Panc1 (cell line): ENCODE measurements around the gene MYCBPAP. TPM values are rescaled to one million over a fixed set of nuclear protein-coding genes. Genes with fewer than 3 reads are reported as not detected.

Experiments
- ATAC-seq: fragments of 200-7000 bp; cut with Tn5 transposase; 2 replicates; pipeline ENCODE4 v1.9.1; 2020; ENCODE audit warnings: mild to moderate bottlenecking, moderate library complexity
- BruUV-seq: library from RNA; stranded (reverse); fragments of 400-500 nt; replicated peaks from 2 replicates; lab custom pipeline; 2021; lab: Mats Ljungman, UMichigan
- CTCF ChIA-PET: fragments of 300-600 bp; sonication (Branson Sonifier 250); formaldehyde crosslinking; loops from one replicate; lab custom pipeline; 2022; ENCODE audit warnings: antibody characterized with exemption; lab: Charles Lee
- POLR2A ChIA-PET: fragments of 300-600 bp; sonication (Branson Sonifier 250); formaldehyde crosslinking; loops from one replicate; lab custom pipeline; 2022; ENCODE audit warnings: antibody characterized with exemption; lab: Charles Lee
- DNase-seq: peaks from one replicate; pipeline ENCODE4 v3.0.0-alpha.2; 2010; ENCODE audit warnings: low read depth, low spot score
- H3K27ac ChIP-seq: 2 replicates; pipeline ENCODE4 v1.5.1; 2011; ENCODE audit warnings: mild to moderate bottlenecking, low read length, inconsistent platforms
- H3K27me3 ChIP-seq: fragments of 200-500 bp; sonication (Bioruptor generic); 2 replicates; pipeline ENCODE4 v1.6.0; 2014; ENCODE audit warnings: low read length, inconsistent platforms; ENCODE audit not compliant: control insufficient read depth, insufficient read depth
- H3K36me3 ChIP-seq: fragments of 200-500 bp; sonication (Bioruptor generic); 2 replicates; pipeline ENCODE4 v1.5.1; 2014; ENCODE audit warnings: inconsistent platforms, mild to moderate bottlenecking, low read length, moderate library complexity; ENCODE audit not compliant: control insufficient read depth, insufficient read depth
- H3K4me1 ChIP-seq: 2 replicates; pipeline ENCODE4 v1.5.1; 2011; ENCODE audit warnings: inconsistent platforms, mild to moderate bottlenecking, low read length, moderate library complexity; ENCODE audit not compliant: control insufficient read depth, insufficient read depth
- H3K4me3 ChIP-seq, 2 experiments: 2 replicates each; pipeline ENCODE4 v1.5.1; 2011 to 2012; ENCODE audit warnings: low read depth in 2 of 2, low read length in 2 of 2, mild to moderate bottlenecking in 2 of 2, inconsistent platforms in 1 of 2, moderate library complexity in 1 of 2
- H3K9me3 ChIP-seq: fragments of 200-500 bp; sonication (Bioruptor generic); 2 replicates; pipeline ENCODE4 v1.5.1; 2014; ENCODE audit warnings: low read depth, mild to moderate bottlenecking, inconsistent platforms, low read length, moderate library complexity; ENCODE audit not compliant: control insufficient read depth, insufficient read depth
- POLR2AphosphoS5 ChIP-seq: IDR thresholded peaks from 2 replicates; pipeline ENCODE4 v1.6.1; 2012; ENCODE audit warnings: mild to moderate bottlenecking, low read depth, low read length, moderate library complexity
- SIN3A ChIP-seq: IDR thresholded peaks from 2 replicates; pipeline ENCODE4 v1.6.1; 2012; ENCODE audit warnings: low read depth, mild to moderate bottlenecking, low read length, moderate library complexity, borderline replicate concordance; ENCODE audit not compliant: insufficient read depth
- TCF7L2 ChIP-seq: IDR thresholded peaks from 2 replicates; pipeline ENCODE4 v1.6.1; 2011; ENCODE audit warnings: mild to moderate bottlenecking, low read depth, low read length, inconsistent platforms
- in situ Hi-C: cut with HindIII; loops from 2 replicates; pipeline ENCODE4 v1.10.0; 2016; ENCODE audit warnings: low sequenced_read_pairs, low pct_unique_long_range_greater_than_20kb
- intact Hi-C: fragments of 100-400 bp; cut with micrococcal nuclease; formaldehyde crosslinking; loops from one replicate; pipeline ENCODE4 v1.10.0; 2022; ENCODE audit not compliant: unreplicated experiment
- total RNA-seq: library from RNA; stranded (reverse); gene quantifications from one replicate; pipeline ENCODE4 v1.2.1, GENCODE V29; 2021; ENCODE audit not compliant: unreplicated experiment
- TF ChIP-seq, protein P1 (sequence below), 2 experiments: IDR thresholded peaks; 2 replicates each; pipeline ENCODE4 v1.6.1; 2011 to 2012; ENCODE audit warnings: low read depth in 2 of 2, control low read depth in 1 of 2, low read length in 1 of 2, mild to moderate bottlenecking in 1 of 2, moderate library complexity in 1 of 2; ENCODE audit not compliant: insufficient read depth in 1 of 2
- TF ChIP-seq, protein P2 (sequence below): fragments of 450-650 bp; IDR thresholded peaks from 2 replicates; pipeline ENCODE4 v1.5.1; 2017; ENCODE audit warnings: mild to moderate bottlenecking

The MYCBPAP gene
- total RNA-seq, 1 experiment from 2014 or later: 2.2 TPM

DNA sequence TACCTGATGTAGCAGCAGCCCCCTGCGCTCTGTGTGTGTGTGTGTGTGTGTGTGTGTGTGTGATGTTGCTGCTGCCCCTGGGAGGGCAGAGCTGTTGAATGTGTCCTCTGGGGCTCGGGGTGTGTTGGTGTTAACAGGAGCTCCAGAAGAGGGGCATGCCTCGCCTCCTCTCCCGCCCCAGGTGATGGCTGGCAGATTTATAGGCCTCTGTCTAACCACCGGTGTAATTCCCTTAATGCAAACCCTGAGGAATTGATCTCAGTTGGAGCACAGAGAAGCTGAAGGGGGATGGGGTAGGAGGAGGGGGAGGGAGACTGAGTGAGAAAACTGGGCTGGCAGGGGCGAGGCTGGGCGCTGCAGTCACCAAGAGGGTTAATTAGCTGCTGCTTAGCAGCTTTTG, 62.3 kb downstream of the MYCBPAP start:
- H3K27ac ChIP-seq: no peak overlapping the region
- TF ChIP-seq, protein P1, sequence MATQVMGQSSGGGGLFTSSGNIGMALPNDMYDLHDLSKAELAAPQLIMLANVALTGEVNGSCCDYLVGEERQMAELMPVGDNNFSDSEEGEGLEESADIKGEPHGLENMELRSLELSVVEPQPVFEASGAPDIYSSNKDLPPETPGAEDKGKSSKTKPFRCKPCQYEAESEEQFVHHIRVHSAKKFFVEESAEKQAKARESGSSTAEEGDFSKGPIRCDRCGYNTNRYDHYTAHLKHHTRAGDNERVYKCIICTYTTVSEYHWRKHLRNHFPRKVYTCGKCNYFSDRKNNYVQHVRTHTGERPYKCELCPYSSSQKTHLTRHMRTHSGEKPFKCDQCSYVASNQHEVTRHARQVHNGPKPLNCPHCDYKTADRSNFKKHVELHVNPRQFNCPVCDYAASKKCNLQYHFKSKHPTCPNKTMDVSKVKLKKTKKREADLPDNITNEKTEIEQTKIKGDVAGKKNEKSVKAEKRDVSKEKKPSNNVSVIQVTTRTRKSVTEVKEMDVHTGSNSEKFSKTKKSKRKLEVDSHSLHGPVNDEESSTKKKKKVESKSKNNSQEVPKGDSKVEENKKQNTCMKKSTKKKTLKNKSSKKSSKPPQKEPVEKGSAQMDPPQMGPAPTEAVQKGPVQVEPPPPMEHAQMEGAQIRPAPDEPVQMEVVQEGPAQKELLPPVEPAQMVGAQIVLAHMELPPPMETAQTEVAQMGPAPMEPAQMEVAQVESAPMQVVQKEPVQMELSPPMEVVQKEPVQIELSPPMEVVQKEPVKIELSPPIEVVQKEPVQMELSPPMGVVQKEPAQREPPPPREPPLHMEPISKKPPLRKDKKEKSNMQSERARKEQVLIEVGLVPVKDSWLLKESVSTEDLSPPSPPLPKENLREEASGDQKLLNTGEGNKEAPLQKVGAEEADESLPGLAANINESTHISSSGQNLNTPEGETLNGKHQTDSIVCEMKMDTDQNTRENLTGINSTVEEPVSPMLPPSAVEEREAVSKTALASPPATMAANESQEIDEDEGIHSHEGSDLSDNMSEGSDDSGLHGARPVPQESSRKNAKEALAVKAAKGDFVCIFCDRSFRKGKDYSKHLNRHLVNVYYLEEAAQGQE (IDR thresholded peaks at IDR 0.05; ENCODE audit: insufficient read depth in 1 of 2, low read depth in 2 of 2, low read length in 1 of 2): no peak
- TF ChIP-seq, protein P2, sequence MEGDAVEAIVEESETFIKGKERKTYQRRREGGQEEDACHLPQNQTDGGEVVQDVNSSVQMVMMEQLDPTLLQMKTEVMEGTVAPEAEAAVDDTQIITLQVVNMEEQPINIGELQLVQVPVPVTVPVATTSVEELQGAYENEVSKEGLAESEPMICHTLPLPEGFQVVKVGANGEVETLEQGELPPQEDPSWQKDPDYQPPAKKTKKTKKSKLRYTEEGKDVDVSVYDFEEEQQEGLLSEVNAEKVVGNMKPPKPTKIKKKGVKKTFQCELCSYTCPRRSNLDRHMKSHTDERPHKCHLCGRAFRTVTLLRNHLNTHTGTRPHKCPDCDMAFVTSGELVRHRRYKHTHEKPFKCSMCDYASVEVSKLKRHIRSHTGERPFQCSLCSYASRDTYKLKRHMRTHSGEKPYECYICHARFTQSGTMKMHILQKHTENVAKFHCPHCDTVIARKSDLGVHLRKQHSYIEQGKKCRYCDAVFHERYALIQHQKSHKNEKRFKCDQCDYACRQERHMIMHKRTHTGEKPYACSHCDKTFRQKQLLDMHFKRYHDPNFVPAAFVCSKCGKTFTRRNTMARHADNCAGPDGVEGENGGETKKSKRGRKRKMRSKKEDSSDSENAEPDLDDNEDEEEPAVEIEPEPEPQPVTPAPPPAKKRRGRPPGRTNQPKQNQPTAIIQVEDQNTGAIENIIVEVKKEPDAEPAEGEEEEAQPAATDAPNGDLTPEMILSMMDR: no peak
- no peak for TF ChIP-seq SIN3A
- TF ChIP-seq TCF7L2: no peak
- TF ChIP-seq POLR2AphosphoS5: no peak
- no peaks in the 10 kb centered on the region for H3K27me3 ChIP-seq
- no peaks in the 10 kb centered on the region for H3K9me3 ChIP-seq
- DNase-seq (no peak), ATAC-seq (no peak)
- in situ Hi-C loops (no loop called here), intact Hi-C loops (no loop called here)
- no peaks in the 10 kb centered on the region for H3K36me3 ChIP-seq
- POLR2A ChIA-PET: no interaction called here
- no peak overlapping the region for H3K4me3 ChIP-seq
- no peaks in the 10 kb centered on the region for H3K4me1 ChIP-seq
- no TSS peak for BruUV-seq
- CTCF ChIA-PET: interaction anchor here (0.6 kb wide), 2 partner anchors 99 to 572 kb away, joined by 3 to 5 read pairs; no protein-coding TSS in a partner anchor

DNA sequence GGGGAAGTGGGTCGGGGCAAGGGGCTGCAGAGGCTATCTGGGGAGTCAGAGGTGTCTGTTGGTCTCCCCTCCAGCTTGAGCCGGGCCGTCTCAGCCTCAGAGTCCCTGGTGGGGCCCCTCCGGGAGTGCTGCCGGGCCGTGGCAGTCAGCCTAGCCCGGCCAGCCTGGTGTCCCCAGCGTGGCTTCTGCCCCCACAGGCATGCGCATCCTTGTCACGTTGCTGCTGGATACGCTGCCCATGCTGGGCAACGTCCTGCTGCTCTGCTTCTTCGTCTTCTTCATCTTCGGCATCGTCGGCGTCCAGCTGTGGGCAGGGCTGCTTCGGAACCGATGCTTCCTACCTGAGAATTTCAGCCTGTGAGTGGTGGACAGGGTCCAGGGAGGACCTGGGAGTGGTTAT, 63.4 kb downstream of the MYCBPAP start:
- no peak for DNase-seq
- TF ChIP-seq, protein P1 (IDR thresholded peaks at IDR 0.05; ENCODE audit: insufficient read depth in 1 of 2, low read depth in 2 of 2, low read length in 1 of 2): no peak
- TF ChIP-seq TCF7L2 (no peak), SIN3A (no peak), POLR2AphosphoS5 (no peak)
- TF ChIP-seq, protein P2: no peak
- H3K4me3 ChIP-seq: no peak overlapping the region
- H3K27me3 ChIP-seq: no peaks in the 10 kb centered on the region
- in situ Hi-C loops: no loop called here
- H3K9me3 ChIP-seq: no peaks in the 10 kb centered on the region
- CTCF ChIA-PET: no interaction called here
- ATAC-seq: no peak
- BruUV-seq: no TSS peak
- POLR2A ChIA-PET: no interaction called here
- H3K27ac ChIP-seq: no peak overlapping the region
- H3K36me3 ChIP-seq: no peaks in the 10 kb centered on the region
- no peaks in the 10 kb centered on the region for H3K4me1 ChIP-seq
- intact Hi-C loops: no loop called here
